PFSK-1 (cell line): ENCODE measurements around the gene AHNAK2.

Source experiments
- POLR2AphosphoS5 ChIP-seq: IDR thresholded peaks from 2 replicates; pipeline ENCODE4 v1.6.1; 2012; ENCODE audit warnings: low read depth, mild to moderate bottlenecking, control low read depth, low read length, moderate library complexity
- TAF1 ChIP-seq: IDR thresholded peaks from 2 replicates; pipeline ENCODE4 v1.6.1; 2012; ENCODE audit warnings: low read length, control low read depth, borderline replicate concordance; ENCODE audit not compliant: insufficient read depth

DNA sequence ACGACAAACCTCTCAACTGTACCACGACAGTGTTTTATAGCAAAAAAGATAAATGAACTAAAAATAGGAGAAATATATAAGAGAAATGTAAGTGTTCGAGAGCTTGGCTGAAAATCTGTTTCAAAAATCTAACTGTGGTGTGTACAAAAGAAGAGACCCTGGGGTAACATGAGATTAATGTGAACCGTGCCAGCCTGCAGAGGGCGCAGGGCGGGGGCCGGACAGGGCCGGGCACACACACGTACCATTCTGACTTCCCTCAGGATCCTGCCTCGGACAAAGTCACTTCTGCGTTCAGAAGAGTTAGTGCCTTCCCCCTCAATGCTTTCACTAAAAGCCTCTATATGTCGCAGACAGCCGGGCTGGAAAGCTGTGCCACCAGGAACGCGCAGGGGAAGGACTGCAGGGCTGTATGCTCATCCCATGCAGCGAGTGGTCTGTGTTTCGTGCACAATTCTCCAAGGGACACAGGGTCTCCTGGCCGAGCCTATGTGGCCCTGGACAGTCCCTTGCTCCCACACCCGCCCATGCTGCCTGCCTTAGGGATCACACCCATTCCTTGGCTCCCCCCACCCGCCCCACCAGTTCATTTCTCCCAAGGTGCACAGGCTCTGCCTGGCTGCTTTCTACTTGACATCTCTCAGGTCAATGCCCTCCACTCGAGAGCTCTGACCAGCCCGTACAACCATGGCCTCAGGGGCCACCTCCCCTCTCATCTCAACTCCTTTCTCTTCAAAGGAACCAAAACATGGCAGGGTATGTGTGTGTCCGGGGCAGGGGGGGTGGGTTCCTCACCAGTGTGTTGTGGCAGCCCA, 34.2 kb upstream of the AHNAK2 start:
- TF ChIP-seq TAF1: no peak
- no peak for TF ChIP-seq POLR2AphosphoS5
